ENCODE measurements around the gene ELFN1.

Gene ELFN1

DNA sequence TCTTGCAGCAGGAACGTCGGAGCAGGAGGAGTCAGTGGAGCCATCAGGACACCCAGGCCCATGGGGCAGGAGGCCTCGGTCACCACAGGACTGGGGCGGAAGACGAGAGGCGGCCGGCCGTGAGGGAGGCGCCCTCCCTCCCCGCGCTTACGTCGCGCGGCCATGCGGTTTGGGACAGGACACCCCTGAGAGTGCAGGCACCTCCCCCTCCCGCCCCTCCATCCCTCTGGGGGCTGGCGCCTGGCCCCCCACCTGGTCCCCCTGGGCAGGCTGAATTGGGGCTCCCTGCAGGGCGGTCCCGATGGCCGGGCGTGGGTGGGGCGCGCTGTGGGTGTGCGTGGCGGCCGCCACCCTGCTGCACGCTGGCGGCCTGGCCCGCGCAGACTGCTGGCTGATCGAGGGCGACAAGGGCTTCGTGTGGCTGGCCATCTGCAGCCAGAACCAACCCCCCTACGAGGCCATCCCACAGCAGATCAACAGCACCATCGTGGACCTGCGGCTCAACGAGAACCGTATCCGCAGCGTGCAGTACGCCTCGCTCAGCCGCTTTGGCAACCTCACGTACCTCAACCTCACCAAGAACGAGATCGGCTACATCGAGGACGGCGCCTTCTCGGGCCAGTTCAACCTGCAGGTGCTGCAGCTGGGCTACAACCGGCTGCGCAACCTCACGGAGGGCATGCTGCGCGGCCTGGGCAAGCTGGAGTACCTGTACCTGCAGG is 74.4 kb downstream of the ELFN1 start:
- Mint-ChIP-seq H3K27me3 (peaks cover 2% of the 10 kb centered on the region), H3K36me3 (ENCODE audit: low read depth) (no peaks in the 10 kb centered on the region), H3K4me3 (no peak overlapping the region), H3K9me3 (no peaks in the 10 kb centered on the region), H3K27ac (no peak overlapping the region), H3K4me1 (peaks cover 20% of the 10 kb centered on the region)
- ATAC-seq: no peak
- no peak for DNase-seq

DNA sequence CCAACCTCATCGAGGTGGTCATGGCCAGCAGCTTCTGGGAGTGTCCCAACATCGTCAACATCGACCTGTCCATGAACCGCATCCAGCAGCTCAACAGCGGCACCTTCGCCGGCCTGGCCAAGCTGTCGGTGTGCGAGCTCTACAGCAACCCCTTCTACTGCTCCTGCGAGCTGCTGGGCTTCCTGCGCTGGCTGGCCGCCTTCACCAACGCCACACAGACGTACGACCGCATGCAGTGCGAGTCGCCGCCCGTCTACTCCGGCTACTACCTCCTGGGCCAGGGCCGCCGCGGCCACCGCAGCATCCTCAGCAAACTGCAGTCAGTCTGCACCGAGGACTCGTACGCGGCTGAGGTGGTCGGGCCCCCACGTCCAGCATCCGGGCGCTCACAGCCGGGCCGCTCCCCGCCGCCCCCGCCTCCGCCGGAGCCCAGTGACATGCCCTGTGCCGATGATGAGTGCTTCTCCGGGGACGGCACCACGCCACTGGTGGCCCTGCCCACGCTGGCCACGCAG is 75.0 kb downstream of the ELFN1 start:
- no peaks in the 10 kb centered on the region for H3K36me3 Mint-ChIP-seq (ENCODE audit: low read depth)
- ATAC-seq: no peak
- peaks cover 20% of the 10 kb centered on the region for H3K4me1 Mint-ChIP-seq
- peaks cover 2% of the 10 kb centered on the region for H3K27me3 Mint-ChIP-seq
- no peaks in the 10 kb centered on the region for H3K9me3 Mint-ChIP-seq
- no peak overlapping the region for H3K27ac Mint-ChIP-seq
- no peak overlapping the region for H3K4me3 Mint-ChIP-seq
- DNase-seq: no peak

DNA sequence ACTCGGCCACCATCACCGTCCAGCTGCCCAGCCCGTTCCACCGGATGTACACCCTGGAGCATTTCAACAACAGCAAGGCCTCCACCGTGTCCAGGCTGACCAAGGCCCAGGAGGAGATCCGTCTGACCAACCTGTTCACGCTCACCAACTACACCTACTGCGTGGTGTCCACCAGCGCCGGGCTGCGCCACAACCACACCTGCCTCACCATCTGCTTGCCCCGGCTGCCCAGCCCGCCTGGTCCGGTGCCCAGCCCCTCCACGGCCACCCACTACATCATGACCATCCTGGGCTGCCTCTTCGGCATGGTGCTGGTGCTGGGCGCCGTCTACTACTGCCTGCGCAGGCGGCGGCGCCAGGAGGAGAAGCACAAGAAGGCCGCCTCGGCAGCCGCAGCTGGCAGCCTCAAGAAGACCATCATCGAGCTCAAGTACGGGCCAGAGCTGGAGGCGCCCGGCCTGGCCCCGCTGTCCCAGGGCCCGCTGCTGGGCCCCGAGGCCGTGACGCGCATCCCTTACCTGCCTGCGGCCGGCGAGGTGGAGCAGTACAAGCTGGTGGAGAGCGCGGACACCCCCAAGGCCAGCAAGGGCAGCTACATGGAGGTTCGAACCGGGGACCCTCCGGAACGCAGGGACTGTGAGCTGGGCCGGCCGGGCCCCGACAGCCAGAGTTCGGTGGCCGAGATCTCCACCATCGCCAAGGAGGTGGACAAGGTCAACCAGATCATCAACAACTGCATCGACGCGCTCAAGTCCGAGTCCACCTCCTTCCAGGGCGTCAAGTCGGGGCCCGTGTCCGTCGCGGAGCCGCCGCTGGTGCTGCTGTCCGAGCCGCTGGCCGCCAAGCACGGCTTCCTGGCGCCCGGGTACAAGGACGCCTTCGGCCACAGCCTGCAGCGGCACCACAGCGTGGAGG is 75.8 kb downstream of the ELFN1 start:
- Mint-ChIP-seq H3K27me3 (peaks cover 2% of the 10 kb centered on the region), H3K4me3 (no peak overlapping the region), H3K9me3 (no peaks in the 10 kb centered on the region), H3K4me1 (peaks cover 20% of the 10 kb centered on the region), H3K36me3 (ENCODE audit: low read depth) (no peaks in the 10 kb centered on the region), H3K27ac (no peak overlapping the region)
- ATAC-seq: no peak
- no peak for DNase-seq

DNA sequence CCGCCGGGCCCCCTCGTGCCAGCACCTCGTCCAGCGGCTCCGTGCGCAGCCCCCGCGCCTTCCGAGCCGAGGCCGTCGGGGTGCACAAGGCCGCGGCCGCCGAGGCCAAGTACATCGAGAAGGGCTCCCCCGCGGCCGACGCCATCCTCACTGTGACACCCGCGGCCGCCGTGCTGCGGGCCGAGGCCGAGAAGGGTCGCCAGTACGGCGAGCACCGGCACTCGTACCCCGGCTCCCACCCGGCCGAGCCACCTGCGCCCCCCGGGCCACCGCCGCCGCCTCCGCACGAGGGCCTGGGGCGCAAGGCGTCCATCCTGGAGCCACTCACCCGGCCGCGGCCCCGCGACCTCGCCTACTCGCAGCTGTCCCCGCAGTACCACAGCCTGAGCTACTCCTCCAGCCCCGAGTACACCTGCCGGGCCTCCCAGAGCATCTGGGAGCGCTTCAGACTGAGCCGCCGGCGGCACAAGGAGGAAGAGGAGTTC is 76.5 kb downstream of the ELFN1 start:
- peaks cover 17% of the 10 kb centered on the region for H3K4me1 Mint-ChIP-seq
- peaks cover 2% of the 10 kb centered on the region for H3K27me3 Mint-ChIP-seq
- H3K36me3 Mint-ChIP-seq (ENCODE audit: low read depth): no peaks in the 10 kb centered on the region
- H3K4me3 Mint-ChIP-seq: no peak overlapping the region
- H3K27ac Mint-ChIP-seq: no peak overlapping the region
- ATAC-seq: no peak
- DNase-seq: no peak
- no peaks in the 10 kb centered on the region for H3K9me3 Mint-ChIP-seq

DNA sequence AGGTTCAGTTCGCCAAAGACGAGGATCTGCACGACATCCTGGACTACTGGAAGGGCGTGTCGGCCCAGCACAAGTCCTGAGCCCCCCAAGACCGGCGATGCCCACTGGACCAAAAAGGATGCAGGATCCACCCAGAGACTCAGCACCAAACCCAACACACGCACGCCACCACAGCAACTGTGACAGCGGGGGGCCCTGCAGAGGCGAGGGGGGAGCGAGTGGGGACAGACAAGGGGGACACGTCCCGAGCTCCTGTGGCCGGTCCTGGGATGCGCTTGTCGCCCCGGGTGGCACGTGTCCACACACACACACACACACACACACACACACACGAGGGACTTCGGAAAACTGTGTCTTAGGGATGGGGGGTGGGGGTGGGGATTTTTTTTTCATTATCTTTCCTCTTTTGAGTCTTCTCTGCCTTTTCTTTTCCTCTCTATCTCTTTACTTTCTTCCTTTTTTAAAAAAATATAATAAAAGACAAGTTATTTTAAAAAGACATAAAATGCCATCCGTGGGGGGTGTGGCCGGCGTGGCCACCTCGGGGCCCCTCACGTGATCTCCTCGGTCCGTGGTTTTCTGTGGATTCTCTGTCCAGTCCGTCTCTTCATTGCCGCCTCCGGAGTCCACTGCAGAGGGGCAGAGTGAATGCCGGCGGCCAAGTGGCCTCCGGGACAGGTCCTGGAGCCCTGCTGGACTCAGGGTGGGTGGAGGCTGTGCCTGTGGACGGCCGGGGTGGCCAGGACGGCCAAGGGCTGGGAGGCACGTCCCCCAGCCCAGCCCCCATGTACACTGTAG is 77.1 kb downstream of the ELFN1 start:
- no peaks in the 10 kb centered on the region for H3K36me3 Mint-ChIP-seq (ENCODE audit: low read depth)
- no peak overlapping the region for H3K27ac Mint-ChIP-seq
- peaks cover 2% of the 10 kb centered on the region for H3K27me3 Mint-ChIP-seq
- no peaks in the 10 kb centered on the region for H3K9me3 Mint-ChIP-seq
- no peak for DNase-seq
- H3K4me1 Mint-ChIP-seq: peaks cover 12% of the 10 kb centered on the region
- H3K4me3 Mint-ChIP-seq: no peak overlapping the region
- no peak for ATAC-seq

DNA sequence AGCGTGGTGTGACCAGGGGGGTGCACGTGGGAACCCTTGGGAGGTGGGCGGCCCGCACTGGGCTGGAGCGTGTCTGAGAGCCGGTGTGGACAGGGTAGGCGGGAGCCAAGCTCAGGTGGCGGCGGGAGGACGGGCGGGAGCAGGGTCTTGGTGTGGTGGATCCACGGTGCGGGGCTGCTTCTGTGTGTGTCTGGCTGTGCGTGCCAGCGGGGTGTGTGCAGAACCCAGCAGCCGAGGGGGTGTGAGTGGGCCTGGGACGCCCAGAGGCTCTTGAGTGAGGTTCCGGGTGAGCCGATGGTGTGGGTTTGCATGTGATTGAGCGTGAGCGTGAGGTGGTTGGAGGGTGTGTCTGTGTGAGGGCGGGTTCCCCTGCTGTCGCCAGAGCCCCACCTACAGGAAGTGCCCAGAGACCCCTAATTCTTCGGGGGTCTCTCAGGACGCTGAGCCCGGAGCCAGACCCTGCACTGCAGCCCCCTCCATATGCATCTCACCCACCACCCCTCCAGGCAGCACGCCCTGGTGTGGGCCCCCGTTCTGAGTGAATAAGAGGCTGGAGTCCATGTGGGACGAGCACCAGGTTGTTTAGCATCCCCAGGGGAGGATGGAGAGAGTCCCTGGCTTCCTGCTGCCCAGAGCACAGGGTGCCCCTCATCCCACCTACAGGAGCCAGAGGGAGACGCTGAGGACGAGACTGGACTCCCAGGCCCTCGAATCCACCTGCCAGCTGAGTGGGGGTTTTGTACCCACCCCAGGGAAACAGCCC is 78.2 kb downstream of the ELFN1 start:
- Mint-ChIP-seq H3K9me3 (no peaks in the 10 kb centered on the region), H3K36me3 (ENCODE audit: low read depth) (no peaks in the 10 kb centered on the region), H3K27ac (no peak overlapping the region), H3K4me1 (peaks cover 6% of the 10 kb centered on the region), H3K4me3 (no peak overlapping the region), H3K27me3 (peaks cover 2% of the 10 kb centered on the region)
- DNase-seq (no peak), ATAC-seq (no peak)

DNA sequence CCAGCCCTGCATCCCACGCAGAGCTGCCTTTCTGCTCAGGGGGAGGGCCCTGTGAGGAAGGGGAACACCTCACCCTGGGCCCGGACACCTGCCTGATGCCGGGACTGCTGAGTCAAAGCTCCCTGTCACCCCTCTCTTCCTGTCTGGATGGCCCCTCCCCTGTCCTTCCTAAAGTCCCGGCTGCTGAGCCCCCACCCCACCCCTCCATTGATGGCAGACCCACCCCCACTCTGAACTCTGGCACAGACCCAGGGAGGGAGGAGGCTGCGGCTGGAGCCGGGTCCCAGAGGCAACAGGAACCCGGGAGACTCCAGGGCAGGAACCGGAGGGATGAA is 78.7 kb downstream of the ELFN1 start:
- H3K36me3 Mint-ChIP-seq (ENCODE audit: low read depth): no peaks in the 10 kb centered on the region
- H3K4me3 Mint-ChIP-seq: no peak overlapping the region
- H3K9me3 Mint-ChIP-seq: no peaks in the 10 kb centered on the region
- peaks cover 2% of the 10 kb centered on the region for H3K27me3 Mint-ChIP-seq
- ATAC-seq (no peak), DNase-seq (no peak)
- H3K4me1 Mint-ChIP-seq: peaks cover 6% of the 10 kb centered on the region
- no peak overlapping the region for H3K27ac Mint-ChIP-seq

DNA sequence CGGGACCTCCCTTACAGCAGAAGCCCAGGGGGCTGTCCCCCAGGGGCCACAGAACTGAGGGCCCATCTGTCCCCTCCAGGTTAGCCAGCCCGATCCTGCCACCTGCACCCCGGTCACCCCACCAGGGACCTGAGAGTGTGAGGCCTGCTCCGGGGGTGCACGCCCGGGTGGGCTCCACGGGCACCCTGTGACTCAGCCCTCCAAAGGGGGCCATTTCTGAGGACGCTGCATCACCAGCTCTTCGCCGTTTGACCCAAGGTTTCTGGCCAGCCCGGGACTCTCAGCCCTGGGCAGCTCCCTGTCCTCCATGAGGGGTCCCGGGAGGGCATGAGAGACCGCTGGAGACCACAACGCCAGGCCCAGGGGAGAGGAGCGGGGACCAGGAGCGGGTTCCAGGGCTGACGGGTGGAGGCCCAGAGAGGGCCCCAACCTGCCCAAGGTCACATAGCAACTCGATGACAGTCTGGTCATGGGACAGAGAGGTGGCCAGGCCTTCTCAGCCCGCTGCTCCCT is 79.3 kb downstream of the ELFN1 start:
- no peak overlapping the region for H3K4me3 Mint-ChIP-seq
- H3K36me3 Mint-ChIP-seq (ENCODE audit: low read depth): no peaks in the 10 kb centered on the region
- peaks cover 3% of the 10 kb centered on the region for H3K27me3 Mint-ChIP-seq
- H3K4me1 Mint-ChIP-seq: peaks cover 6% of the 10 kb centered on the region
- ATAC-seq (no peak), DNase-seq (no peak)
- H3K9me3 Mint-ChIP-seq: no peaks in the 10 kb centered on the region
- H3K27ac Mint-ChIP-seq: no peak overlapping the region

DNA sequence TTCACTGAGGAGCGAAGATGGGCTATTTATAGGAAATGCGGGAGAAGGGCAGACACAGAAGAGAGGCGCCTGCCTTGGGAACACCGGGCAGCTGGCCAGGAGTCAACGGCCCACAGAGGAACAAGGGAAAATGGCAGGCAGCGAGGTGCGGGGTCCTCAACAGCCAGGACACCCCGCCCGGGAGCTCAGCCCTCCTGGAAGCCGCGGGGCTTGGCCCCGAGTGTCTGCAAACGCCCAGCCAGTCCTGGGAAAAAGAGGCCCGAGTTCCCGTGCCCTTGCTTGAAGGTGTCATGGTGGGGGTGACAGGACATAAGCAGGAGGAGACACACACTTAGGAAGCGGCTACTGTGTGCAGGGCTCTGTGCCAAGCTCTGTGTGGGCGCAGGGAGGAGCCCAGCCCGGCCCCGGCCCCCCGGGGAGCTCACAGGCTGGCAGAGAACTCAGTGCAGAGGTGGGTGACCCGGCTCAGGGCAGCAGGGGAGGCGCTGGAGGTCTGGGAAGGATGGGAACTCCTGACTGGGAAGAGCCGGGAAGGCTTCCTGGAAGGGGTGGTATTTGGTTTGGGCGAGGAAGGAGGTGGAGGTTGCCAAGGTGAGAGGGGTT is 79.9 kb downstream of the ELFN1 start:
- H3K4me1 Mint-ChIP-seq: peaks cover 6% of the 10 kb centered on the region
- no peak for DNase-seq
- no peak overlapping the region for H3K4me3 Mint-ChIP-seq
- no peak overlapping the region for H3K27ac Mint-ChIP-seq
- H3K36me3 Mint-ChIP-seq (ENCODE audit: low read depth): no peaks in the 10 kb centered on the region
- ATAC-seq: no peak
- no peaks in the 10 kb centered on the region for H3K9me3 Mint-ChIP-seq
- H3K27me3 Mint-ChIP-seq: peaks cover 5% of the 10 kb centered on the region

DNA sequence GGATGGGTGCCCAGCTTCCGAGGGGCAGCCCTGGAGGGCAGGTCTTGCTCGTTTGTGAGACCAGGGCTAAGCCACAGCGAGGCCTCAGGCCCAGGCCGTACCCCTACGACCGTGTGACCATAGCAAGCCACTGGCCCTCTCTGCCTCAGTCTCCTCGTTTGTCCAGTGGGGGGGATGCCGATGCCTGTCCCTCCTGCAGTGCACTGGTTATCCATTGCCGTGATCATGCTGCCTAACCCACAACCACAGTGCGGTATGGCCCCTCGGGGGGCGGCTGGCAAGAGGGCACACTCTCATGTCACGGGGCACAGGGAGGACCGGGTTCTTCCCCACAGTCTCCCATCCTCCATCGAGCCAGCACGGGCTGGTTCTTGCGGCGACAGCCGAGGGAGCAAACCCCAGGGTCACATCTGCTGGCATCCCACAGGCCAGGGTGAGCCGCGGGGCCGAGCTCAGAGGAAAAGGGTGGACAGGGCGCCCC is 80.5 kb downstream of the ELFN1 start:
- H3K4me1 Mint-ChIP-seq: peaks cover 6% of the 10 kb centered on the region
- no peaks in the 10 kb centered on the region for H3K9me3 Mint-ChIP-seq
- ATAC-seq (no peak), DNase-seq (no peak)
- H3K4me3 Mint-ChIP-seq: no peak overlapping the region
- peaks cover 5% of the 10 kb centered on the region for H3K27me3 Mint-ChIP-seq
- no peaks in the 10 kb centered on the region for H3K36me3 Mint-ChIP-seq (ENCODE audit: low read depth)
- no peak overlapping the region for H3K27ac Mint-ChIP-seq

DNA sequence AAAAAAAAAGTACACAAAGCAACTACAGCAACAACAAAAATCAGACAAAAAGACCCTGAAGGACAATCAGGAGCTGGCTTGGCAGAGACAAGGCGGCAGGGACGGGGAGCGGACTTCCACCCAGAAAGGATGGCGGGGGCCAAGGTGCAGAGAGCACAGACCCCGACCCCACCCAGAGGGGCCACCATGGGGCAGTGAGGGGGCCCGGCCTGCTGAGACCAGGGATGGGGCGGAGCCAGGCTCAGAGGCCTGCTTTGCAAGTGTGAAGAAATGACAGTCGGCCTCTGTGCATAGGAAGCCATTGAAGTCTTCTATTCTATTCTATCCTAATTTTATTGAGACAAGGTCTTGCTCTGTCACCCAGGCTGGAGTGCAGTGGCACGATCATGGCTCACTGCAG is 82.0 kb downstream of the ELFN1 start:
- H3K9me3 Mint-ChIP-seq: no peaks in the 10 kb centered on the region
- H3K27ac Mint-ChIP-seq: no peak overlapping the region
- H3K4me1 Mint-ChIP-seq: peaks cover 6% of the 10 kb centered on the region
- DNase-seq (no peak), ATAC-seq (no peak)
- H3K36me3 Mint-ChIP-seq (ENCODE audit: low read depth): no peaks in the 10 kb centered on the region
- H3K4me3 Mint-ChIP-seq: no peak overlapping the region
- H3K27me3 Mint-ChIP-seq: peaks cover 5% of the 10 kb centered on the region

DNA sequence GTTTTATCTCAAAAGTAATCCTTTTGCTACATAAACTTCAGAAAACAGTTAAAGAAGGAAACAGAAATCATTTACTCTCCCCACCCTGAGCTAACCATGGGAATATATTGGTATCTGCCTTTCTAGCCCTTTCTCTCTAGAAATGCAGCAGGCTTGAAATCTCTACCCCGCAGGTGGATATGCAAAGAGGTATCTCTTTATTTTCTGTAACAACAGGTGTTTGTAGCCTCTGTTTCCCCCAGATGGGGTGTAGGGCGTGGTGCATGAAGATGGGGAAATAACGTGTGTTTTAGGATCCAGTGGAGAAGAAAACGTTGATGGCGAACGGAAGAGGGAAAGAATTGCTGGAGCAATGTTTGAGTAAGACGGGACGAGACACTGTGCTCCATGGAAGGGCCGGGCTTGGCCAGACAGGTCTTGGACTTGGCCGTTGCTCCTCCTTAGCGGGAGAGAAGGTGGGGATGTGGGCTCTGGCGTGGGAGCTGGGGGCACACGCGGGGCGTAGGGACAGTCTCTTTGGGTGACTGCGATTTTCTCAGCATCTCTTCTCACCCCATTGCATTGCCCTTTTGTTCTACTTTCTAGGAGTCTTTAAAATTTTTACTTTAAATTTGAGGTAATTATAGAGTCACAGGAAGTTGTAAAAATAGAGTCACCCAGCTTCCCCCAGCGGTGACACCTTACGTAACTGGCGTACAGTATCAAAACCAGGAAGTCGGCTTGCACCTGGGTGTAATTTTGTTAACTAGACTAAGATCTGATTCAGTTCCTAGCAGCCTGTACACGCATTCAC is 82.9 kb downstream of the ELFN1 start:
- Mint-ChIP-seq H3K9me3 (no peaks in the 10 kb centered on the region), H3K4me1 (peaks cover 3% of the 10 kb centered on the region), H3K4me3 (no peak overlapping the region), H3K27ac (no peak overlapping the region), H3K36me3 (ENCODE audit: low read depth) (no peaks in the 10 kb centered on the region), H3K27me3 (peaks cover 5% of the 10 kb centered on the region)
- DNase-seq: no peak
- ATAC-seq: no peak

DNA sequence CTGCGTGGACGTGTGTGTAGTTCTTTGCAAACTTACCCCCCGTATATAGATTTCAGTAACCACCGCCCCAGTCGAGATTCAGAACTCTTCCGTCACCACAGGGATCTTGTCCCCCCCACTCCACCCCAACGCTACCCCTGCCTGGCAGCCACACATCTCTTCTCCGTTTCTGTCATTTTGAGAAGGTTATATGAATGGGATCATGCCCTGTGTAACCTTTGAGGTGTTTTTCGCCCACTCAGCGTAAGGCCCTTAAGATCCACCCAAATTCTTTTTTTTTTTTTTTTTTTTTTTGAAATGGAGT is 83.4 kb downstream of the ELFN1 start:
- Mint-ChIP-seq H3K4me3 (no peak overlapping the region), H3K9me3 (no peaks in the 10 kb centered on the region), H3K4me1 (no peaks in the 10 kb centered on the region), H3K36me3 (ENCODE audit: low read depth) (no peaks in the 10 kb centered on the region), H3K27me3 (peaks cover 3% of the 10 kb centered on the region), H3K27ac (no peak overlapping the region)
- DNase-seq (no peak), ATAC-seq (no peak)
